Fibroblast of lung (primary cell): Measurements from ENCODE around the gene SPEM1. TPM values are rescaled to one million over a fixed set of nuclear protein-coding genes. Genes with fewer than 3 reads are reported as not detected.

ENCODE experiments used
- DNase-seq, 2 donors: peaks; one replicate each; pipeline versions ENCODE4 v3.0.0 to v3.0.0-alpha.2; 2010; ENCODE audit warnings: low read depth in 2 of 2
- H2AFZ ChIP-seq: 2 replicates; pipeline ENCODE4 v1.5.1; 2012; ENCODE audit warnings: low read length, control low read depth, inconsistent platforms
- H3K27ac ChIP-seq: 2 replicates; pipeline ENCODE4 v1.5.1; 2011; ENCODE audit warnings: low read length, control low read depth; ENCODE audit not compliant: insufficient read depth
- H3K27me3 ChIP-seq: 2 replicates; pipeline ENCODE4 v1.5.1; 2011; ENCODE audit warnings: mild to moderate bottlenecking, low read length; ENCODE audit not compliant: control insufficient read depth, insufficient read depth
- H3K36me3 ChIP-seq: 2 replicates; pipeline ENCODE4 v1.5.1; 2011; ENCODE audit warnings: low read length; ENCODE audit not compliant: control insufficient read depth, insufficient read depth
- H3K4me1 ChIP-seq: 2 replicates; pipeline ENCODE4 v1.5.1; 2011; ENCODE audit warnings: low read length; ENCODE audit not compliant: control insufficient read depth, insufficient read depth; ENCODE audit errors: extremely low read depth
- H3K4me2 ChIP-seq: 2 replicates; pipeline ENCODE4 v1.5.1; 2011; ENCODE audit warnings: low read length, control low read depth; ENCODE audit not compliant: insufficient read depth; ENCODE audit errors: extremely low read depth
- H3K4me3 ChIP-seq, 4 experiments: fragments of 200-600 bp in 1 of 4; sonication (generic) in 1 of 4; replicated peaks in 1 of 4; 2 replicates each; pipeline ENCODE4 v1.5.1; 2011 to 2016; ENCODE audit warnings: low read length in 4 of 4, low read depth in 3 of 4, mild to moderate bottlenecking in 3 of 4, control low read depth in 2 of 4, inconsistent platforms in 1 of 4, mixed read lengths in 1 of 4; ENCODE audit not compliant: insufficient read depth in 1 of 4; ENCODE audit errors: control extremely low read depth in 1 of 4
- H3K79me2 ChIP-seq: 2 replicates; pipeline ENCODE4 v1.5.1; 2012; ENCODE audit warnings: mild to moderate bottlenecking, low read length, inconsistent platforms; ENCODE audit not compliant: control insufficient read depth, insufficient read depth
- H3K9ac ChIP-seq: 2 replicates; pipeline ENCODE4 v1.5.1; 2011; ENCODE audit warnings: mild to moderate bottlenecking, low read length, control low read depth; ENCODE audit not compliant: insufficient read depth
- H3K9me3 ChIP-seq: 2 replicates; pipeline ENCODE4 v1.5.1; 2012; ENCODE audit warnings: low read depth, low read length; ENCODE audit not compliant: control insufficient read depth, insufficient read depth
- H4K20me1 ChIP-seq: 2 replicates; pipeline ENCODE4 v1.5.1; 2011; ENCODE audit warnings: low read length; ENCODE audit not compliant: control insufficient read depth, insufficient read depth; ENCODE audit errors: extremely low read depth
- CTCF ChIP-seq, 2 donors: IDR thresholded peaks in 1 of 2; conservative IDR thresholded peaks in 1 of 2; 1 replicate in 1 of 2; 2 replicates in 1 of 2; pipeline ENCODE4 v1.5.1; 2011 to 2012; ENCODE audit warnings: low read length in 2 of 2, control low read depth in 1 of 2, inconsistent platforms in 1 of 2, low read depth in 1 of 2, mild to moderate bottlenecking in 1 of 2
- EZH2 ChIP-seq: IDR thresholded peaks from 2 replicates; pipeline ENCODE4 v1.5.1; 2012; ENCODE audit warnings: low read length, control low read depth, mild to moderate bottlenecking; ENCODE audit errors: missing control alignments
- polyA plus RNA-seq, 2 donors: library from polyadenylated mRNA; depleted of rRNA in 1 of 2; stranded (reverse) in 1 of 2; unstranded in 1 of 2; fragments of >200 nt; gene quantifications; 2 replicates each; pipeline ENCODE4 v1.2.1, GENCODE V29; 2011 to 2012; ENCODE audit warnings: missing spikeins in 1 of 2
- total RNA-seq: library from RNA; depleted of rRNA; stranded (reverse); fragments of >200 nt; gene quantifications from 2 replicates; pipeline ENCODE4 v1.2.1, GENCODE V29; 2014

The SPEM1 gene
- total and polyA plus RNA-seq, 2 donors (not counting 1 experiment from before 2014, with no cell fraction given) = not detected

- Histone ChIP-seq H4K20me1 (no peaks in the 10 kb centered on the region), H3K4me3 (no peak overlapping the region), H2AFZ (no peak overlapping the region)
Measured at GRCh38 chr17:7418472-7419152, 1.5 kb upstream of the SPEM1 start.

GRCh38 chr17:7421186-7421585 is 1.1 kb downstream of the SPEM1 start:
- TF ChIP-seq EZH2 (no peak), CTCF (conservative IDR thresholded peaks at IDR 0.05 in 1 of 2, IDR thresholded peaks at IDR 0.05 in 1 of 2; ENCODE audit: low read depth in 1 of 2, low read length in 2 of 2) (no peak)
- H3K4me1 ChIP-seq = no peaks in the 10 kb centered on the region
- DNase-seq = no peak
- no peaks in the 10 kb centered on the region for H3K27me3 ChIP-seq
- H3K4me2 ChIP-seq = no peak overlapping the region
- no peaks in the 10 kb centered on the region for H4K20me1 ChIP-seq
- no peaks in the 10 kb centered on the region for H3K79me2 ChIP-seq
- H3K36me3 ChIP-seq = peaks cover 2% of the 10 kb centered on the region
- H3K9me3 ChIP-seq = no peaks in the 10 kb centered on the region
- H3K9ac ChIP-seq = no peak overlapping the region
- no peak overlapping the region for H2AFZ ChIP-seq
- H3K4me3 ChIP-seq = no peak overlapping the region
- no peak overlapping the region for H3K27ac ChIP-seq

More at GRCh38 chr17:7418472-7419152, 1.5 kb upstream of the SPEM1 start:
- Histone ChIP-seq H3K36me3 (peaks cover 7% of the 10 kb centered on the region), H3K4me2 (no peak overlapping the region), H3K27me3 (no peaks in the 10 kb centered on the region), H3K4me1 (no peaks in the 10 kb centered on the region), H3K79me2 (no peaks in the 10 kb centered on the region), H3K9me3 (no peaks in the 10 kb centered on the region), H3K9ac (no peak overlapping the region), H3K27ac (no peak overlapping the region)
- no peak for DNase-seq
- TF ChIP-seq EZH2 (no peak), CTCF (conservative IDR thresholded peaks at IDR 0.05 in 1 of 2, IDR thresholded peaks at IDR 0.05 in 1 of 2; ENCODE audit: low read depth in 1 of 2, low read length in 2 of 2) (no peak)

GRCh38 chr17:7423679-7424078 is 3.6 kb downstream of the SPEM1 start:
- no peaks in the 10 kb centered on the region for H3K79me2 ChIP-seq
- H3K9me3 ChIP-seq = no peaks in the 10 kb centered on the region
- H3K4me2 ChIP-seq = no peak overlapping the region
- no peak overlapping the region for H2AFZ ChIP-seq
- no peak overlapping the region for H3K4me3 ChIP-seq
- no peaks in the 10 kb centered on the region for H3K4me1 ChIP-seq
- TF ChIP-seq CTCF (conservative IDR thresholded peaks at IDR 0.05 in 1 of 2, IDR thresholded peaks at IDR 0.05 in 1 of 2; ENCODE audit: low read depth in 1 of 2, low read length in 2 of 2) (no peak), EZH2 (no peak)
- H3K27ac ChIP-seq = no peak overlapping the region
- no peaks in the 10 kb centered on the region for H3K27me3 ChIP-seq
- no peaks in the 10 kb centered on the region for H3K36me3 ChIP-seq
- H3K9ac ChIP-seq = no peak overlapping the region
- H4K20me1 ChIP-seq = no peaks in the 10 kb centered on the region
- no peak for DNase-seq
